Keratinocyte (primary cell): Measurements from ENCODE around the gene SLC2A9. TPM values are rescaled to one million over a fixed set of nuclear protein-coding genes. Genes with fewer than 3 reads are reported as not detected.

ENCODE experiments used
- DNase-seq: peaks from one replicate; pipeline ENCODE4 v3.0.0-alpha.2; 2011; ENCODE audit warnings: low read depth, missing footprints, low spot score
- FAIRE-seq: peaks from 2 replicates; lab custom pipeline; 2011; peaks lifted over from hg19 to GRCh38; lab: Jason Lieb, UNC
- H2AFZ ChIP-seq: 2 replicates; pipeline ENCODE4 v1.6.0; 2012; ENCODE audit warnings: low read length, control low read depth, inconsistent platforms; ENCODE audit not compliant: control insufficient read depth
- H3K27ac ChIP-seq: 2 replicates; pipeline ENCODE4 v1.5.1; 2011; ENCODE audit warnings: low read length; ENCODE audit not compliant: control insufficient read depth, insufficient read depth
- H3K27me3 ChIP-seq: 3 replicates; pipeline ENCODE4 v1.6.0; 2011; ENCODE audit warnings: low read length; ENCODE audit not compliant: control insufficient read depth, insufficient read depth; ENCODE audit errors: extremely low read depth
- H3K36me3 ChIP-seq, 2 experiments: 2 replicates in 1 of 2; 3 replicates in 1 of 2; pipeline ENCODE4 v1.5.1; 2011; ENCODE audit warnings: low read length in 2 of 2, mild to moderate bottlenecking in 1 of 2; ENCODE audit not compliant: control insufficient read depth in 2 of 2, insufficient read depth in 2 of 2; ENCODE audit errors: extremely low read depth in 1 of 2
- H3K4me1 ChIP-seq: 3 replicates; pipeline ENCODE4 v1.5.1; 2011; ENCODE audit warnings: low read length; ENCODE audit not compliant: control insufficient read depth, insufficient read depth; ENCODE audit errors: extremely low read depth
- H3K4me2 ChIP-seq: 3 replicates; pipeline ENCODE4 v1.6.0; 2011; ENCODE audit warnings: low read depth, low read length; ENCODE audit not compliant: control insufficient read depth, insufficient read depth; ENCODE audit errors: extremely low read depth
- H3K4me3 ChIP-seq, 3 experiments: fragments of 200-600 bp in 1 of 3; sonication (generic) in 1 of 3; 2 replicates in 2 of 3; 3 replicates in 1 of 3; pipeline ENCODE4 v1.5.1; 2011 to 2016; ENCODE audit warnings: low read length in 3 of 3, mild to moderate bottlenecking in 3 of 3, control low read depth in 2 of 3, inconsistent platforms in 1 of 3, low read depth in 1 of 3, mixed read lengths in 1 of 3, mixed run types in 1 of 3, moderate library complexity in 1 of 3; ENCODE audit not compliant: control insufficient read depth in 2 of 3, insufficient read depth in 2 of 3; ENCODE audit errors: extremely low read depth in 1 of 3
- H3K79me2 ChIP-seq: 2 replicates; pipeline ENCODE4 v1.6.0; 2012; ENCODE audit warnings: low read length; ENCODE audit not compliant: control insufficient read depth, insufficient read depth
- H3K9ac ChIP-seq: 3 replicates; pipeline ENCODE4 v1.6.0; 2011; ENCODE audit warnings: low read length; ENCODE audit not compliant: control insufficient read depth, insufficient read depth; ENCODE audit errors: extremely low read depth
- H3K9me1 ChIP-seq: 3 replicates; pipeline ENCODE4 v1.6.0; 2011; ENCODE audit warnings: low read length; ENCODE audit not compliant: control insufficient read depth, insufficient read depth; ENCODE audit errors: extremely low read depth
- H3K9me3 ChIP-seq: 2 replicates; pipeline ENCODE4 v1.5.1; 2012; ENCODE audit warnings: low read depth, low read length; ENCODE audit not compliant: control insufficient read depth
- H4K20me1 ChIP-seq: 3 replicates; pipeline ENCODE4 v1.6.0; 2011; ENCODE audit warnings: low read length; ENCODE audit not compliant: control insufficient read depth, insufficient read depth; ENCODE audit errors: extremely low read depth
- CTCF ChIP-seq, 3 experiments: IDR thresholded peaks in 1 of 3; conservative IDR thresholded peaks in 1 of 3; optimal IDR thresholded peaks in 1 of 3; 2 replicates in 2 of 3; 3 replicates in 1 of 3; pipeline versions ENCODE3 to v1.5.1; 2011; ENCODE audit warnings: low read length in 3 of 3, mild to moderate bottlenecking in 3 of 3, moderate library complexity in 2 of 3, control low read depth in 1 of 3, inconsistent platforms in 1 of 3; ENCODE audit not compliant: insufficient read depth in 2 of 3; ENCODE audit errors: extremely low read depth in 1 of 3
- EZH2 ChIP-seq: IDR thresholded peaks from one replicate; pipeline ENCODE4 v1.6.1; 2012; ENCODE audit warnings: inconsistent platforms, mild to moderate bottlenecking, low read length, moderate library complexity
- dilution Hi-C: fragments of 300-500 bp; cut with MboI; formaldehyde crosslinking; loops from one replicate; pipeline ENCODE4 v1.7.0; 2020; ENCODE audit warnings: low sequenced_read_pairs; ENCODE audit not compliant: extremely low pct_ligation_motif_present
- polyA plus RNA-seq, 5 experiments: library from polyadenylated mRNA; depleted of rRNA in 3 of 5; stranded (reverse) in 3 of 5; stranded (forward) in 1 of 5; unstranded in 1 of 5; fragments of >200 nt; gene quantifications; 1 replicate in 1 of 5; 2 replicates in 3 of 5; 3 replicates in 1 of 5; pipeline versions ENCODE4 v1.2.1 to v1.2.3, GENCODE V29; 2011 to 2012; ENCODE audit warnings: missing spikeins in 2 of 5, low read depth in 1 of 5, low replicate concordance in 1 of 5

Gene SLC2A9
- polyA plus RNA-seq, 1 donor (not counting 4 experiments of a cell fraction or from before 2014, with no cell fraction given): 37.3 TPM

DNA sequence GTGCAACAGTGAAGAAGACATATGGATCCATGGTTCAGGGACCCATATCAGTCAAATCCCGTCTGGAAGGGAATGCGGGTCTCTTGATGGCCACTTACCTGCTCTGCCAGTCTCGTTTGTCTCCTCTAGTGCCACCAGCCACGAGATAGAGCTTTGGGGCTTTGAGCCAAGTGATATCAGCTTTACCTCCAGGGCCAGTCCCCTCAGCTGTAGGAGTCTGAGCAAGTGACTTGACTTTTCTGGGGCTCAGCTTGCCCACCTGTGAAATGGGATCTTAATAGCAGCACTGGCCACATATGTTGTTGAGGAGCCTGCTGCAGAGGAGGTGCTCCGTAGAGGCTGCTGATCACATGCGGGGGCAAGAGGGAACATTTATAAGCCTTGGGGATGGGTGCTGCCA is 1.2 kb downstream of the SLC2A9 start:
- Histone ChIP-seq H3K9ac (peak overlapping the region; percentile 84), H3K27me3 (no peaks in the 10 kb centered on the region), H3K4me3 (peak overlapping the region; percentile 52 to 89 (median 77)), H3K9me3 (no peaks in the 10 kb centered on the region), H3K9me1 (no peaks in the 10 kb centered on the region), H3K36me3 (peaks cover 2 to 29% of the 10 kb centered on the region in 2 experiments), H3K4me1 (peaks cover 43% of the 10 kb centered on the region), H4K20me1 (no peaks in the 10 kb centered on the region), H3K4me2 (peak overlapping the region; percentile 96), H3K27ac (peak overlapping the region; percentile 76), H2AFZ (no peak overlapping the region), H3K79me2 (peaks cover 30% of the 10 kb centered on the region)
- dilution Hi-C loops: no loop called here
- FAIRE-seq (no peak), DNase-seq (no peak)
- TF ChIP-seq EZH2 (no peak), CTCF (optimal IDR thresholded peaks at IDR 0.05 in 1 of 3, IDR thresholded peaks at IDR 0.05 in 1 of 3, conservative IDR thresholded peaks at IDR 0.05 in 1 of 3; ENCODE audit: extremely low read depth in 1 of 3, insufficient read depth in 2 of 3, low read length in 3 of 3) (no peak)

- FAIRE-seq (no peak), DNase-seq (no peak)
- H3K9ac ChIP-seq: peak overlapping the region; percentile 84
- H3K4me2 ChIP-seq: peak overlapping the region; percentile 96
- peaks cover 30% of the 10 kb centered on the region for H3K79me2 ChIP-seq
- no peaks in the 10 kb centered on the region for H3K27me3 ChIP-seq
- peaks cover 2 to 29% of the 10 kb centered on the region in 2 experiments for H3K36me3 ChIP-seq
- H4K20me1 ChIP-seq: no peaks in the 10 kb centered on the region
- peak overlapping the region; percentile 44 to 89 (median 77) for H3K4me3 ChIP-seq
- peaks cover 43% of the 10 kb centered on the region for H3K4me1 ChIP-seq
- TF ChIP-seq CTCF (optimal IDR thresholded peaks at IDR 0.05 in 1 of 3, IDR thresholded peaks at IDR 0.05 in 1 of 3, conservative IDR thresholded peaks at IDR 0.05 in 1 of 3; ENCODE audit: extremely low read depth in 1 of 3, insufficient read depth in 2 of 3, low read length in 3 of 3): no peak
- no peaks in the 10 kb centered on the region for H3K9me1 ChIP-seq
- H2AFZ ChIP-seq: no peak overlapping the region
- peak overlapping the region; percentile 89 for H3K27ac ChIP-seq
- dilution Hi-C loops: no loop called here
- H3K9me3 ChIP-seq: no peaks in the 10 kb centered on the region
Observed at GRCh38 chr4:10019521-10020051, 1.7 kb downstream of the SLC2A9 start.
